ENCODE measurements around the gene GNPNAT1. TPM values are rescaled to one million over a fixed set of nuclear protein-coding genes. Genes with fewer than 3 reads are reported as not detected.
"Not testable (repeated sequence)": the region's sequence is repeated elsewhere in the genome, so short reads cannot be mapped to it uniquely, and the experiment has no call there.

GNPNAT1 gene
- total RNA-seq, 1 donor from 2014 or later: 39.9 TPM

- Histone ChIP-seq H3K36me3 (peaks cover 24 to 51% of the 10 kb centered on the region in 2 donors), H3K4me1 (no peaks in the 10 kb centered on the region), H3K27me3 (no peaks in the 10 kb centered on the region), H3K27ac (no peak overlapping the region), H3K4me3 (no peak overlapping the region), H3K9me3 (no peaks in the 10 kb centered on the region)
- no peak for DNase-seq (ENCODE audit: low spot score in 2 of 2)
- intact Hi-C loops (cut with DNase I): no loop called here
- TF ChIP-seq CTCF (IDR thresholded peaks at IDR 0.05): no peak
Measured at GRCh38 chr14:52767058-52767833, 24.2 kb downstream of the GNPNAT1 start.

GRCh38 chr14:52762923-52763322 is 28.5 kb downstream of the GNPNAT1 start:
- H3K27me3 ChIP-seq; intact Hi-C loops (cut with DNase I); H3K27ac ChIP-seq; H3K4me1 ChIP-seq; H3K9me3 ChIP-seq; H3K4me3 ChIP-seq; DNase-seq (ENCODE audit: low spot score in 2 of 2): not testable (repeated sequence)
- peaks cover 7 to 36% of the 10 kb centered on the region in 2 donors for H3K36me3 ChIP-seq

- intact Hi-C loops (cut with DNase I): no loop called here
Measured at GRCh38 chr14:52759145-52759544, 32.3 kb downstream of the GNPNAT1 start.

GRCh38 chr14:52755607-52756316 is 35.6 kb downstream of the GNPNAT1 start:
- Histone ChIP-seq H3K36me3 (peaks cover 7 to 37% of the 10 kb centered on the region in 2 donors), H3K9me3 (no peaks in the 10 kb centered on the region), H3K4me1 (no peaks in the 10 kb centered on the region), H3K4me3 (no peak overlapping the region), H3K27ac (no peak overlapping the region), H3K27me3 (no peaks in the 10 kb centered on the region)
- intact Hi-C loops (cut with DNase I): no loop called here
- TF ChIP-seq CTCF (IDR thresholded peaks at IDR 0.05): no peak
- DNase-seq (ENCODE audit: low spot score in 2 of 2): no peak

More at GRCh38 chr14:52759145-52759544, 32.3 kb downstream of the GNPNAT1 start:
- TF ChIP-seq CTCF (IDR thresholded peaks at IDR 0.05): no peak
- no peaks in the 10 kb centered on the region for H3K9me3 ChIP-seq
- H3K4me3 ChIP-seq: no peak overlapping the region
- H3K4me1 ChIP-seq: no peaks in the 10 kb centered on the region
- peaks cover 0 to 23% of the 10 kb centered on the region in 2 donors for H3K36me3 ChIP-seq
- H3K27me3 ChIP-seq: no peaks in the 10 kb centered on the region
- H3K27ac ChIP-seq: no peak overlapping the region
- DNase-seq (ENCODE audit: low spot score in 2 of 2): no peak

- no peaks in the 10 kb centered on the region for H3K27me3 ChIP-seq
- intact Hi-C loops (cut with DNase I): no loop called here
- H3K4me3 ChIP-seq: no peak overlapping the region
- H3K36me3 ChIP-seq: peaks cover 44 to 45% of the 10 kb centered on the region in 2 donors
- H3K9me3 ChIP-seq: no peaks in the 10 kb centered on the region
- peaks cover 0 to 1% of the 10 kb centered on the region in 2 donors for H3K4me1 ChIP-seq
- DNase-seq (ENCODE audit: low spot score in 2 of 2): no peak
- H3K27ac ChIP-seq: no peak overlapping the region
- no peak for TF ChIP-seq CTCF (IDR thresholded peaks at IDR 0.05)
Measured at GRCh38 chr14:52748647-52749292, 42.6 kb downstream of the GNPNAT1 start.

- TF ChIP-seq CTCF (IDR thresholded peaks at IDR 0.05): no peak
Measured at GRCh38 chr14:52741865-52742264, 49.5 kb downstream of the GNPNAT1 start.

More at GRCh38 chr14:52741865-52742264, 49.5 kb downstream of the GNPNAT1 start:
- peaks cover 0 to 6% of the 10 kb centered on the region in 2 donors for H3K4me1 ChIP-seq
- peaks cover 8% of the 10 kb centered on the region in 2 donors for H3K36me3 ChIP-seq
- no peak for DNase-seq (ENCODE audit: low spot score in 2 of 2)
- H3K4me3 ChIP-seq: no peak overlapping the region
- no peaks in the 10 kb centered on the region for H3K27me3 ChIP-seq
- intact Hi-C loops (cut with DNase I): no loop called here
- H3K27ac ChIP-seq: peak overlapping the region; percentile 23 to 36
- no peaks in the 10 kb centered on the region for H3K9me3 ChIP-seq

All from ascending aorta (tissue), 2 donors.